Measurements from ENCODE around the gene UTS2.

UTS2 gene

GRCh38 chr1:7809742-7810141, 43.1 kb downstream of the UTS2 start:
- DNase-seq: no peak

- DNase-seq: no peak
Measured at GRCh38 chr1:7808253-7808844, 44.5 kb downstream of the UTS2 start.

DNA sequence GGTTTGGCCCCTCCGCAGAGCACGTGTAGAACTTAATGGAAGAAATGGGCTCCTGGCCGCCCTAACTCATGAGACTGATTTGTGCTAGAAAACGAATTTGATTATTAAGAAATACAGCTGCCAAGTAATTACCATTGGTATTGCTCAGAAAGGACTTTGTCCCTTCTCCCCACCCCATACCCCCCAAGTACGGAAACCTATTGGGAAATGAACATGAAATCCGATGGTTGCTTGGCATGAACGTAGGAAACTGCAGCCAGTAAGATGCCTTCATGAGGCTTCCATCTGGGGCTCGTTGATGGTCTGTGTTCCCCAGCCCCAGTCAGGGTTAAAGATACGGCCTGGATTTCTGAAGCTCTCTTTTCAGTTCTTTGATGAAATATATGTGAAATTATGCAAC, 47.4 kb downstream of the UTS2 start:
- DNase-seq: no peak
